OCI-LY3 (cell line): ENCODE data around the gene STAT5A.

Experiments used
- H2AFZ ChIP-seq: fragments of 200-600, 300-600 bp; shearing (Covaris generic); 2 replicates; pipeline ENCODE4 v1.6.0; 2014; ENCODE audit warnings: antibody characterized with exemption, low read depth, low read length
- H3K27ac ChIP-seq: fragments of 200-600, 300-600 bp; sonication (generic); 2 replicates; pipeline ENCODE4 v1.5.1; 2014; ENCODE audit warnings: mild to moderate bottlenecking, low read length, moderate library complexity, mixed read lengths
- H3K27me3 ChIP-seq: fragments of 200-600, 300-600 bp; sonication (generic); 2 replicates; pipeline ENCODE4 v1.6.1; 2014; ENCODE audit warnings: low read depth, low read length, mixed read lengths
- H3K36me3 ChIP-seq: fragments of 200-600, 300-600 bp; sonication (generic); replicated peaks from 2 replicates; pipeline ENCODE3; 2014; ENCODE audit warnings: low read depth, low read length, mixed read lengths
- H3K4me1 ChIP-seq: fragments of 300-600, 200-600 bp; sonication (generic); 2 replicates; pipeline ENCODE4 v1.6.1; 2014; ENCODE audit warnings: low read length, mixed read lengths
- H3K4me2 ChIP-seq: fragments of 200-600, 300-600 bp; sonication (generic); 2 replicates; pipeline ENCODE4 v1.6.1; 2014; ENCODE audit warnings: low read length, mixed read lengths
- H3K4me3 ChIP-seq: fragments of 300-600, 200-600 bp; sonication (generic); 2 replicates; pipeline ENCODE4 v1.5.1; 2014; ENCODE audit warnings: antibody characterized with exemption, mild to moderate bottlenecking, low read length, moderate library complexity
- H3K79me2 ChIP-seq: fragments of 300-600, 200-600 bp; shearing (Covaris generic); 2 replicates; pipeline ENCODE4 v1.6.1; 2014; ENCODE audit warnings: mild to moderate bottlenecking, low read length, mixed read lengths
- H3K9ac ChIP-seq: fragments of 300-600, 200-600 bp; shearing (Covaris generic); 2 replicates; pipeline ENCODE4 v1.6.0; 2014; ENCODE audit warnings: mild to moderate bottlenecking, low read length, moderate library complexity
- H3K9me3 ChIP-seq: fragments of 200-600, 300-600 bp; shearing (Covaris generic); 2 replicates; pipeline ENCODE4 v1.6.1; 2014; ENCODE audit warnings: low read length, mixed read lengths; ENCODE audit not compliant: insufficient read depth
- H4K20me1 ChIP-seq: fragments of 200-600, 300-600 bp; sonication (generic); 2 replicates; pipeline ENCODE4 v1.6.1; 2016; ENCODE audit warnings: low read length, mixed read lengths; ENCODE audit not compliant: insufficient read depth
- CTCF ChIP-seq: fragments of 200-600, 300-600 bp; sonication (generic); IDR thresholded peaks from 2 replicates; pipeline ENCODE4 v1.5.1; 2014; ENCODE audit warnings: antibody characterized with exemption, low read length, low read depth
- EZH2phosphoT487 ChIP-seq: fragments of 200-600 bp; shearing (Covaris generic); IDR thresholded peaks from 2 replicates; pipeline ENCODE4 v1.6.1; 2018; ENCODE audit warnings: antibody characterized with exemption, mixed run types, low read depth

STAT5A gene

DNA sequence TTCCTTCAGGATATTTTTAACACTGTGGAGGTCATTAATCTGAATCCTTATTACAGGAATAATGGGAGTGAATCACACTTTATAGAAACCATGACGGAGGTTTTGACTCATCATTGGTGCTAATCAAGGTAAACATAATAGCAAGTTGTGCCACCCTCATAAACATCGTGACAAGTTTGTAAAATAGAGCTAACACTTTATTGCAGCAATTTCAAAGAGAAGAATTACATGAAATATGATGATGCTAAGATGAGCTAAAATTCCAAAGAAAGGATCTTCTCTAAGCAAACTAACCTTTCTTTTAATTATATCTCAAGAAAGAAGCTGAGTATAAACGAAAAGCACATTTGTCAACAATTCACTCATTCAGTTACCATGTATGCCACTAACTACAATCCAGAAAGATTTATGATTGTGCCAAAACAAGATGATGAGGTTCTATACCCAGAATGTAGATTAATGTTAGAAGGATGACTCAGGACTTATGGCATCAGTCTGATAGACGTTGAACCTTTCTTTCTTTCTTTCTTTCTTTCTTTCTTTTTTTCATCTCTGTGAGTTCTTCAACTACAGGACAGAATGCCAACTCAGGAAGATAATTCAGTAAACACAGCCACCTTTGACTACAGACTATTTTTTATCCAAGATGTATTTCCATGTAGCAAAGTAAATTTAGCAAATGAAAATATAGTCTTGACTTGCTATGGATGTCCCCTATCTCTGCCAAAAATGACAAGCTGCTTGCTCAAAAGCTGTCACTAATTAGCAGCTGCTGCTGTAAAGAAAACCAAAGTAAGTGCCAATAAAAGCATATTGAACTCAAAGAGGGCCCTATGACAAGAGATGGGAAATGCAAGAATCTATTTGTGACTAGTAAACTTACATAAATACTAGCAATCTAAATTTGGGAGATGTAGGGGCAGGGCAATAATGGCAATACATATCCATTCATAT, 35.4 kb upstream of the STAT5A start:
- Histone ChIP-seq H3K4me2 (no peak overlapping the region), H4K20me1 (peaks cover 70% of the 10 kb centered on the region), H3K4me1 (peaks cover 19% of the 10 kb centered on the region), H3K27ac (no peak overlapping the region), H3K27me3 (no peaks in the 10 kb centered on the region), H3K4me3 (no peak overlapping the region), H3K79me2 (peaks cover 97% of the 10 kb centered on the region), H3K9me3 (no peaks in the 10 kb centered on the region), H2AFZ (no peak overlapping the region), H3K9ac (no peak overlapping the region), H3K36me3 (peaks cover 9% of the 10 kb centered on the region)
- no peak for TF ChIP-seq EZH2phosphoT487
- no peak for TF ChIP-seq CTCF

DNA sequence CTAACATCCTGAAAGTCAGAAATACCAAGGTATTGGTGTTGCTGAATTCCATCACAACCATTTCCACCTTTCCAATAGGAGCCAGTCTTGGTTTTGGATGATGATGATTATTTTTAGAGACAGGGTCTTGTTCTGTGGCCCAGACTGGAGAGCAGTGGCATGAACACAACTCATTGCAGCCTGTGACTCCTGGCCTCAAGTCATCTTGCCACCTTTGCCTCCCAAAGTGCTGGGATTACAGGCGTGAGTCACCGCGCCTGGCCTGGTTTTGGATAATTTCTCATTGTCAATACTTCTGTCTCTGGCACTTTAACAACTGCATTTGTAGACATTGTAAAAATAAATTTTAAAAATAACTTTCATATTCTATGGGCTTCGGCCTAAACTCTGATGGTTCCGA, 34.7 kb upstream of the STAT5A start:
- Histone ChIP-seq H4K20me1 (peaks cover 69% of the 10 kb centered on the region), H3K27me3 (no peaks in the 10 kb centered on the region), H3K4me3 (no peak overlapping the region), H3K9me3 (no peaks in the 10 kb centered on the region), H2AFZ (no peak overlapping the region), H3K27ac (no peak overlapping the region), H3K79me2 (peaks cover 97% of the 10 kb centered on the region), H3K9ac (no peak overlapping the region), H3K36me3 (peaks cover 8% of the 10 kb centered on the region), H3K4me2 (no peak overlapping the region), H3K4me1 (peaks cover 16% of the 10 kb centered on the region)
- TF ChIP-seq EZH2phosphoT487 (no peak), CTCF (no peak)

DNA sequence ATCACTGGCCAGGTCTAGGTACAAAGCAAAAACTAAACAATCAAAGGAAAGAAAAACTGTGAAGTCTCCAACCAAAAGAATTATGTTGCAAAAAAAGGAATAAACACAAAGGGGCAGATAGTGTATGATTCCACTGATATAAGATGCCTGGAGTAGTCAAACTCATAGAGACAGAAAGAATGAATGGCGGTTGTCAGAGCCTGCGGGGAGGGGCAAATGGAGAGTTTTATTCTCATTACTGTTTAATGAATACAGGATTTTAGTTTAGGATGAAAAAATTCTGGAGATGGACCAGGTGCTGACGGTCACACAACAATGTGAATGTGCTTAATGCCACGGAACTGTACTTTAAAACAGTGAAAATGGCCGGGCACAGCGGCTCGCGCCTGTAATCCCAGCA, 32.9 kb upstream of the STAT5A start:
- no peak overlapping the region for H3K9ac ChIP-seq

More for the DNA sequence above, 32.9 kb upstream of the STAT5A start:
- Histone ChIP-seq H3K36me3 (peaks cover 8% of the 10 kb centered on the region), H3K79me2 (peaks cover 97% of the 10 kb centered on the region), H3K9me3 (no peaks in the 10 kb centered on the region), H3K27me3 (no peaks in the 10 kb centered on the region), H4K20me1 (peaks cover 75% of the 10 kb centered on the region), H3K27ac (no peak overlapping the region), H3K4me1 (no peaks in the 10 kb centered on the region), H2AFZ (no peak overlapping the region), H3K4me2 (no peak overlapping the region), H3K4me3 (no peak overlapping the region)
- TF ChIP-seq CTCF (no peak), EZH2phosphoT487 (no peak)
